Upper lobe of right lung (tissue), 1 donor: ENCODE measurements around the gene ACP4. TPM values are rescaled to one million over a fixed set of nuclear protein-coding genes. Genes with fewer than 3 reads are reported as not detected.
"Not testable (repeated sequence)": the region's sequence is repeated elsewhere in the genome, so short reads cannot be mapped to it uniquely, and the experiment has no call there.

Experiments used
- ATAC-seq: fragments of 200-7000 bp; cut with Tn5 transposase; one replicate; pipeline ENCODE4 v1.9.1; 2020; ENCODE audit warnings: mild to moderate bottlenecking, moderate library complexity
- DNase-seq: peaks from one replicate; pipeline ENCODE4 v3.0.0-alpha.2; 2020
- H3K27ac ChIP-seq: fragments of 200-600 bp; one replicate; pipeline ENCODE4 v1.8.0; 2022
- H3K27me3 ChIP-seq: fragments of 200-600 bp; one replicate; pipeline ENCODE4 v1.8.0; 2022; ENCODE audit warnings: mild to moderate bottlenecking
- H3K36me3 ChIP-seq: fragments of 200-600 bp; one replicate; pipeline ENCODE4 v1.8.0; 2022
- H3K4me1 ChIP-seq: fragments of 200-600 bp; one replicate; pipeline ENCODE4 v1.8.0; 2022
- H3K4me3 ChIP-seq: fragments of 200-600 bp; one replicate; pipeline ENCODE4 v1.8.0; 2022; ENCODE audit warnings: mild to moderate bottlenecking
- H3K9me3 ChIP-seq: fragments of 200-600 bp; one replicate; pipeline ENCODE4 v1.8.0; 2022
- CTCF ChIP-seq: fragments of 200-600 bp; IDR thresholded peaks from one replicate; pipeline ENCODE4 v1.8.0; 2022; ENCODE audit warnings: antibody characterized with exemption
- intact Hi-C: fragments of 100-400 bp; cut with DNase I; formaldehyde crosslinking; loops from one replicate; pipeline ENCODE4 v1.11.0; 2022
- total RNA-seq: library from RNA; stranded (reverse); fragmentation: NEBNext Ultra II Directional; extraction: Animal tissue kit (Norgen Biotek cat#: 25700); gene quantifications from one replicate; pipeline ENCODE4 v1.2.1, GENCODE V29; 2021
- donor health status: DM: no; HTN: yes; CAD: no; lungs with severe emphysema.

The ACP4 gene
- total RNA-seq, 1 donor from 2014 or later, result not detected

- no peaks in the 10 kb centered on the region for H3K36me3 ChIP-seq
- H3K4me1 ChIP-seq, result no peaks in the 10 kb centered on the region
- TF ChIP-seq CTCF, result no peak
- no peak for ATAC-seq
- no peak overlapping the region for H3K27ac ChIP-seq
- no peak overlapping the region for H3K4me3 ChIP-seq
- no peaks in the 10 kb centered on the region for H3K27me3 ChIP-seq
- no peak for DNase-seq
- no peaks in the 10 kb centered on the region for H3K9me3 ChIP-seq
- intact Hi-C loops, result no loop called here
Measured at GRCh38 chr19:50764409-50764808, 25.8 kb upstream of the ACP4 start.

- H3K4me1 ChIP-seq, H3K4me3 ChIP-seq, H3K9me3 ChIP-seq, H3K27ac ChIP-seq, intact Hi-C loops, DNase-seq, H3K27me3 ChIP-seq, ATAC-seq, H3K36me3 ChIP-seq: not testable (repeated sequence)
Measured at GRCh38 chr19:50766746-50767145, 23.5 kb upstream of the ACP4 start.

GRCh38 chr19:50767263-50767662, 23.0 kb upstream of the ACP4 start:
- H3K36me3 ChIP-seq, H3K9me3 ChIP-seq, H3K4me3 ChIP-seq, H3K27ac ChIP-seq, ATAC-seq, H3K4me1 ChIP-seq, intact Hi-C loops, DNase-seq, H3K27me3 ChIP-seq: not testable (repeated sequence)

GRCh38 chr19:50768277-50768676, 21.9 kb upstream of the ACP4 start:
- H3K4me1 ChIP-seq, result no peaks in the 10 kb centered on the region
- ATAC-seq, result no peak
- H3K4me3 ChIP-seq, result no peak overlapping the region
- H3K36me3 ChIP-seq, result no peaks in the 10 kb centered on the region
- DNase-seq, result no peak
- no peak overlapping the region for H3K27ac ChIP-seq
- intact Hi-C loops, result no loop called here
- H3K27me3 ChIP-seq, result peaks cover 7% of the 10 kb centered on the region
- TF ChIP-seq CTCF, result no peak
- H3K9me3 ChIP-seq, result no peaks in the 10 kb centered on the region

- H3K9me3 ChIP-seq, DNase-seq, intact Hi-C loops, H3K27ac ChIP-seq, H3K27me3 ChIP-seq, H3K4me3 ChIP-seq, H3K36me3 ChIP-seq, ATAC-seq, H3K4me1 ChIP-seq: not testable (repeated sequence)
Measured at GRCh38 chr19:50770164-50770563, 20.1 kb upstream of the ACP4 start, which contains the start of gene GPR32. TSS of gene GPR32 (plus strand) at chr19:50770464. CDS start at chr19:50770601, 137 bp downstream.

- ATAC-seq (no peak), DNase-seq (no peak)
- H3K36me3 ChIP-seq, result no peaks in the 10 kb centered on the region
- peaks cover 7% of the 10 kb centered on the region for H3K27me3 ChIP-seq
- TF ChIP-seq CTCF, result no peak
- intact Hi-C loops, result no loop called here
- no peak overlapping the region for H3K4me3 ChIP-seq
- H3K4me1 ChIP-seq, result no peaks in the 10 kb centered on the region
- H3K27ac ChIP-seq, result no peak overlapping the region
- no peaks in the 10 kb centered on the region for H3K9me3 ChIP-seq
Measured at GRCh38 chr19:50770888-50771287, 19.3 kb upstream of the ACP4 start.

- no peak overlapping the region for H3K4me3 ChIP-seq
- no peaks in the 10 kb centered on the region for H3K4me1 ChIP-seq
- intact Hi-C loops, result no loop called here
- DNase-seq (no peak), ATAC-seq (no peak)
- no peak for TF ChIP-seq CTCF
- H3K27me3 ChIP-seq, result peaks cover 17% of the 10 kb centered on the region
- H3K9me3 ChIP-seq, result no peaks in the 10 kb centered on the region
- H3K27ac ChIP-seq, result no peak overlapping the region
- H3K36me3 ChIP-seq, result no peaks in the 10 kb centered on the region
Measured at GRCh38 chr19:50772476-50772875, 17.7 kb upstream of the ACP4 start.

GRCh38 chr19:50772912-50773311, 17.3 kb upstream of the ACP4 start:
- H3K27ac ChIP-seq, intact Hi-C loops, ATAC-seq, H3K9me3 ChIP-seq, DNase-seq, H3K36me3 ChIP-seq, H3K4me1 ChIP-seq, H3K4me3 ChIP-seq: not testable (repeated sequence)
- H3K27me3 ChIP-seq, result peaks cover 22% of the 10 kb centered on the region

GRCh38 chr19:50773454-50773853, 16.8 kb upstream of the ACP4 start:
- intact Hi-C loops, H3K4me1 ChIP-seq, DNase-seq, H3K4me3 ChIP-seq, H3K9me3 ChIP-seq, H3K36me3 ChIP-seq, ATAC-seq, H3K27ac ChIP-seq: not testable (repeated sequence)
- H3K27me3 ChIP-seq, result peaks cover 27% of the 10 kb centered on the region
